ENCODE results near the gene FNDC3B.
A peak's percentile ranks its signal among the peaks of the same experiment; 100 is the strongest.

Gene FNDC3B

GRCh38 chr3:172174513-172175253 lies 135.3 kb downstream of the FNDC3B start:
- peak; percentile 87 for FAIRE-seq

DNA sequence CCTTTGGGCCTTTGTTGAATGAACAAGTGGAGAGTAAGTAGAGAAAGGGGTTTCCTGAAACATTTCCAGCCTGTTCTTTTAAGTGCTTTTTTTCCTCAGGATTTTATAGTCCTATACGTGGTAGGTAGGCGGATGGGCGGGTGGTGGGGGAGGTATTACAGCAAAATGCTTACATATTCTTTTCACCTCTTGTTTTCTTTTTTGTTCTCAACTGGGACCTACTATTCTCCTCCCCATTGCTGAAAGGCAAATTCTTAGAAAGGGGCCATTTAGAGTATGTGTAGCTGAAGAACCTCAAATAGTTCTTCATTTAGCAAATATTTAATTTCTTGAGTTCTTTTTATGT lies 135.8 kb downstream of the FNDC3B start:
- FAIRE-seq: no peak

DNA sequence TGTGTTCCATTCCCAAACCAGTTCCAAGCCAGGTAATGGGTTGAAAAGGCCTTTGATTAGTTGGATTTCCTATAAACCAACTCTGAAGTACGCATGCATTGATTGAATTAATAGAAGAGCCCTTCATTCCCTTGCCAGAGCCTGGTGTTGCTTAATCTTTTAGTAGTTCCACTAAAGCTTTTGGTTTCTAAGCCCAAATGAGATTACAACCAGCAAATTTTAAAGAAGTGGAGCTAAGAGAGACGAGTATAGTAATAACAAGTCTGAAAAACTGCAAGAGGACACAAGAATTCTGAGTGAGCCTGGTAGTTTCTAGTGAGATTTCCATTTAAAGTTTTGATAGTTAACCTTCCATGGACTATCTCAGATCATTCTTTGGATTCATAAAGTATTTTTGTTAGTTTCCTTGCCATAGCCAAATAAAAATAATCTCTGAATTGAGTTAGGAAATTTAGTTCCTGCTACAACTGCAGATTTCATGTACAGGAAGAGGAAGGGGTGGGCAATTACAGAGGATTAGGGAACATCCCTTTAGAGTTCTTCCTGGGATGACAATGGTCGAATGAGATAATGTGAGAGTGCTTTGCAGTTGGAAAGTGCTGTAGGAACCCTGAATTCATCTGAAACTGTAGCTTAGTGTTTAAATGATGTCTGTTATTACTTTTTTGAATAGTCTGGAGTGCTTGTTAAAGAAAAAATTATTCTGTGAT lies 136.8 kb downstream of the FNDC3B start:
- no peak for FAIRE-seq

DNA sequence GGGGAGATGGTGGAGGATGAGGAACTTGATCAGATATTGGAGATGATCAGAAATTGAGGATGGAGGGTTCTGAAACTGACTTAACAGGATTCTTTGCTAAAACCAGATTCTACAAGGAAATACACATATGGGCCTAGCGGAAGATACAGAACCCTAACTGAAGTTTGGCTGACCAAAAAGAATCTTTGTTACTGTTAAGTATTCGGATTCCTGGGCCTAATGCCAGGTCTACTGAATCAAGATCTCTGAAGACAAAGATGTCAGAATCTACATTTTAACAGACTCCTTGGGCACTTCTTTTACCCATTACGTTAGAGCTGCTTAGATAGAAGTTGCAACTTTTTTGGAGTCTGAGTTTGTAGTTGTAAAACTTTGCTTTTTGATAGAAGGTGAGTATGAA lies 137.7 kb downstream of the FNDC3B start:
- no peak for FAIRE-seq

DNA sequence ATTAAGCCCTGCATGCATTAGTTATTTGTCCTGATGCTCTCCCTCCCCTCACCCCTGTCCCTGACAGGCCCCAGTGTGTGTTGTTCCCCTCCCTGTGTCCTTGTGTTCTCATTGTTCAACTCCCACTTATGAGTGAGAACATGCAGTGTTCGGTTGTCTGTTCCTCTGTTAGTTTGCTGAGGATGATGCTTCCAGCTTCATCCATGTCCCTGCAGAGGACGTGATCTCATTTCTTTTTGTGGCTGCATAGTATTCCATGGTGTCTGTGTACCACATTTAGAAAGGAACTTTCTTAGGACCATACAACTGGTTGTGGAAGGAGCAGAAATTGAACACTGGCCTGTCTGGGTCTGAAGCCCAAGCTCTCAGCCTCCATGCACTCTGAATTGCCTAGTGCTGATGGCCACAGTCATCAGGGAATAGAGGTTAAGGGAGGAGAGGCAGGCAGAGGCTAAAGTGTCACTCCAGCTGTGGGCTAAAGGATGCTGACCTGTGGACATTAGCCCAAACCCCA lies 138.5 kb downstream of the FNDC3B start:
- FAIRE-seq: no peak

DNA sequence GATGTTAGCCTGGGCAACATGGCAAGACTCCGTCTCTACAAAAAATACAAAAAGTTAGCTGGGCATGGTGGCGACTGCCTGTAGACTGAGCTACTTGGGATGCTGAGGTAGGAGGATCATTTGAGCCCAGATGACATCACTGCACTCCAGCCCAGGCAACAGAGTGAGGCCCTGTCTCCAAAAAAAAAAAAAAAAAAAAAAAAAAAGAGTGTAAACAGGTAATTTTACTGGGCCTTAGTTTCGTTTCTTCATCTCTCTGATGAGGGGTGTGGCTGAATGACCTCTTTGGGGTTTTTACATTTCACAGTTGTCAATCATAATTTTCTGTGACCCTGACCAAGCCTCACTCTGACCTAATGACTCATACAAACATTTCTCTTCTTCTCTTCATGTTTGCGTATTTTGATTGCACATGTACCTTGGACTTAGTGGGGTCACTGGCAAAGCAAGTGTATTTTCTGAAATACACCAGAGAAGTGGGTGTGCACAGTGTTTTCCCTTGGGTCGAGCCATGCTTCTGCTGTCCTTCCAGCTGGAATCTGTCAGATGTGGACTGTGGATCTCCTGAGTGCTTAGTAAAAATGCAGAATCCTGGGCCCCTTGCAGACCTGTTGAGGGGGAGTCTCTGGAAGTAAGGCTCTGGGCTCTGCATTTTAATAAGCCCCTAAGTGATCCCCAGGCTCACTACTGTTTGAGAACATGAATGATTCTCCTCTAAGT lies 140.5 kb downstream of the FNDC3B start:
- FAIRE-seq: no peak

GRCh38 chr3:172180473-172180872 lies 141.1 kb downstream of the FNDC3B start:
- no peak for FAIRE-seq

GRCh38 chr3:172181932-172182586 lies 142.7 kb downstream of the FNDC3B start:
- no peak for FAIRE-seq

- FAIRE-seq: no peak
Measured at GRCh38 chr3:172182797-172183196, 143.4 kb downstream of the FNDC3B start.

DNA sequence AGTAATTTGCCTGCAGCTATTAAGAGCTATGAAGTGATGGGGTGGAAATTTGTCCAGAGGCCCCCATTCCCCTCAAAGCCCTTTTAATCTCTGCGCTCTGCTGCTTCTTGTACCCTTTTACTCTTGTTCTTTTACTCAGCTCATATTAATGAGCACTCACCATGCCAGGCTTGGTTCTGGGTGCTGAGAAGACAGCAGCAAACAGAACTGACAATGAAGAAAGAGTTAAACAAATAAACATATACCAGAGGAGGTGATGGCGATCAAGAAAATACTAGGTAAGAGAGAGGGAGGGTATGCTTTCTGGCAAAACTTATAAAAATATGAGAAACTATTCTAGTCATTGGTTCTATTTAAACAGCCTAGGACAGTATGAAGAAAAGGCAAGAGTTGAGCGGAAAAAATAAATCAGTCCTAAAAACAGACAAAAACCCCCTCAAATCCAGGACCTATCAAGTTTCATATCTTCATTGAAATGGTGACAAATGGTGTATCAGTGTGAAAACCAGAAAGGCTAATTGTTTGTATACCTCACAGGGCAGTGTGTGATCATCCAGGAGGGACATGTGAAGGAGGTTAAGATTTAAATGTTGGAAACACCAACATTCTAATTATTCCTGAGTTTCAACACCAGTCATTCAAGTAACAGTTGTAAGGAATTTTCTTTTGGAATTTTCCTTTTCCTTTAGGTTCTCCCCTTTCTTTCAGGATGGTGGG lies 144.9 kb downstream of the FNDC3B start:
- FAIRE-seq: no peak

- FAIRE-seq: no peak
Measured at GRCh38 chr3:172185907-172186306, 146.5 kb downstream of the FNDC3B start.

DNA sequence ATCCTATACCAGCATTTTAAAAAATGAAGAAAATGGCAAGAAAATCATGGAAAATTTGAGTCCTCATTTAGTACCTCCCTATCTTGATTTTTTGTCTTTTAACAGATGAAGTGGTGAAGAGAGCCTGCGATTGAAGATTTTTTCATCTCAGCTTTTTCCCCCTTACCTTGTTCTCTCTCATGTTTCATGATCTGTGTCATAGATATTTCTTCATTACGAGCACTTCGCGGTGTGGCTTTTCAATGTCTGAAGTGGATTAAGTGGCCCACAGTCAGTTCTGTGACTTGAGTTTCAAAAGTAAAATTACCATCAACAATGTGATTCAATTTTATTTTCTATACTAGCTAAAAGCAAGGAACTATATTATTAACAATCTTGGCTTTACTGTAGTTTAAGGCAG lies 147.2 kb downstream of the FNDC3B start:
- FAIRE-seq: no peak

- no peak for FAIRE-seq
Measured at GRCh38 chr3:172187511-172187910, 148.1 kb downstream of the FNDC3B start.

DNA sequence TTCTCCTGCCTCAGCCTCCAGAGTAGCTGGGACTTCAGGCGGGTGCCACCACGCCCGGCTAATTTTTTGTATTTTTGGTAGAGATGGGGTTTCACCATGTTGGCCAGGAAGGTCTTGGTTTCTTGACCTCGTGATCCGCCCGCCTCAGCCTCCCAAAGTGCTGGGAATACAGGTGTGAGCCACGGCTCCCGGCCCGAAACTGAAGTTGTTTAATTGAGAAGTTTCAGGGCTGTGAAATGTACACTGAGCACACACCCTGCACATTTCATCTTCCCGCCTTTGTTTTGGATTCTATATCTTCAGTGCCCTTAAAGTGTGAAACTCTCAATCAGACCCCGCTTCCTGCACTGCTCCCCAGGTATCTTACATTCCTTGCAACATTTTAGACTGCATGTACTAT lies 149.1 kb downstream of the FNDC3B start:
- FAIRE-seq: no peak

GRCh38 chr3:172189213-172189612 lies 149.8 kb downstream of the FNDC3B start:
- no peak for FAIRE-seq

DNA sequence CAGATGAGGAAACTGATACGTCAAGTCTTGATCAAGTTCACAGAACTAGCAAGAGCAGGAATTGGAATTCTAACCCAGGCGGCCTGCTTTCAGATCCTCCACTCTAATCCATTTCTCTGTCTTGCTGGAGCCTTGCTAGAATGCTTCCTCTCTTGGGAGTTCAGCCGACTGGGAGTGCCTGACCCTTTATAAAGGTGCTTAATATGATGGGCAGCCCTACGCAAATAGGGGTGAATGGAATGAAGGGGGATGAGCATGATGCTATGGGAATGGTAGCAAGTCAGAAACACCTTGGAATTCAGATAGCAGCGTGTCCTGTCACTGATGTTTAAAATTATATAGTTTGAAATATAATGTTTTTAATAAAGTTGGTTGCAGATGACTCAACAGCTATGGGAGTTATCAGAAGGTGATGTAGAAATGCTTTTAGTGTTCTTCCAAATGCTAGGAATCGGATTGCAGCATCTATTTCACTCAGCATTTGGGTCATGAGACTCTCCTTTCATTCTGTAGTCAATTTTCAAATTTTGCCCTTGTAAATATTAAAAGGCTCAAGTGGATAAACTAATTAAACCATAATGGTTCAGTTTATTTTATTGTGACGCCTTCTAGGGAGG lies 150.7 kb downstream of the FNDC3B start:
- FAIRE-seq: no peak

- no peak for FAIRE-seq
Measured at GRCh38 chr3:172190980-172191379, 151.6 kb downstream of the FNDC3B start.

- no peak for FAIRE-seq
Measured at GRCh38 chr3:172191629-172192028, 152.3 kb downstream of the FNDC3B start.

GRCh38 chr3:172192830-172193415 lies 153.5 kb downstream of the FNDC3B start:
- no peak for FAIRE-seq

GRCh38 chr3:172193436-172193835 lies 154.1 kb downstream of the FNDC3B start:
- FAIRE-seq: no peak

- no peak for FAIRE-seq
Measured at GRCh38 chr3:172194702-172195406, 155.5 kb downstream of the FNDC3B start.

Data from islet of Langerhans (tissue), 1 donor.